A673 (cell line): ENCODE measurements around the gene ELOVL5. TPM values are rescaled to one million over a fixed set of nuclear protein-coding genes. Genes with fewer than 3 reads are reported as not detected.

Experiments used
- BruUV-seq: library from RNA; stranded (reverse); fragments of 400-500 nt; replicated peaks from 2 replicates; lab custom pipeline; 2021; lab: Mats Ljungman, UMichigan
- CTCF ChIA-PET: fragments of 300-600 bp; sonication (Branson Sonifier 250); formaldehyde crosslinking; loops from one replicate; lab custom pipeline; 2022; ENCODE audit warnings: antibody characterized with exemption; lab: Charles Lee
- POLR2A ChIA-PET: fragments of 300-600 bp; sonication (Branson Sonifier 250); formaldehyde crosslinking; loops from one replicate; lab custom pipeline; 2022; ENCODE audit warnings: antibody characterized with exemption; ENCODE audit not compliant: low non-redundant PET; lab: Charles Lee
- DNase-seq: peaks from one replicate; pipeline ENCODE4 v3.0.0-alpha.2; 2015; ENCODE audit warnings: low spot score
- H3K27ac ChIP-seq: fragments of 200-600 bp; sonication (generic); 2 replicates; pipeline ENCODE4 v1.5.1; 2016; ENCODE audit warnings: mixed run types, low read depth, mild to moderate bottlenecking, mixed read lengths, antibody characterized with exemption, low read length; ENCODE audit not compliant: poor library complexity, severe bottlenecking
- H3K27me3 ChIP-seq: fragments of 200-600 bp; sonication (generic); replicated peaks from 2 replicates; pipeline ENCODE4 v1.6.1; 2017; ENCODE audit warnings: mixed run types, low read depth, mild to moderate bottlenecking, mixed read lengths, antibody characterized with exemption, low read length; ENCODE audit not compliant: insufficient read depth, poor library complexity
- H3K36me3 ChIP-seq: fragments of 200-600 bp; sonication (generic); 2 replicates; pipeline ENCODE4 v1.6.1; 2016; ENCODE audit warnings: mixed run types, mild to moderate bottlenecking, mixed read lengths, antibody characterized with exemption, low read length; ENCODE audit not compliant: insufficient read depth, poor library complexity, severe bottlenecking
- H3K4me1 ChIP-seq: fragments of 200-600 bp; sonication (generic); 2 replicates; pipeline ENCODE4 v1.6.1; 2017; ENCODE audit warnings: mixed run types, mild to moderate bottlenecking, mixed read lengths, antibody characterized with exemption, low read length; ENCODE audit not compliant: insufficient read depth, poor library complexity, severe bottlenecking
- H3K4me3 ChIP-seq: fragments of 200-600 bp; sonication (generic); 2 replicates; pipeline ENCODE4 v1.5.1; 2016; ENCODE audit warnings: low read depth, mixed run types, mild to moderate bottlenecking, mixed read lengths, low read length; ENCODE audit not compliant: poor library complexity, severe bottlenecking
- H3K9me3 ChIP-seq: fragments of 200-600 bp; sonication (generic); 2 replicates; pipeline ENCODE4 v1.6.1; 2016; ENCODE audit warnings: mixed run types, low read depth, mild to moderate bottlenecking, mixed read lengths, antibody characterized with exemption, low read length; ENCODE audit not compliant: poor library complexity, severe bottlenecking
- EZH2 ChIP-seq: fragments of 200-600 bp; sonication (generic); IDR thresholded peaks from 2 replicates; pipeline ENCODE4 v1.6.1; 2017; ENCODE audit warnings: borderline replicate concordance, low read depth, mild to moderate bottlenecking, mixed read lengths, antibody characterized with exemption, low read length; ENCODE audit not compliant: poor library complexity, severe bottlenecking
- intact Hi-C: fragments of 100-400 bp; cut with micrococcal nuclease; formaldehyde crosslinking; loops from one replicate; pipeline ENCODE4 v1.10.0; 2022; ENCODE audit not compliant: unreplicated experiment
- total RNA-seq: library from RNA; stranded (reverse); gene quantifications from 2 replicates; pipeline ENCODE4 v1.2.3, GENCODE V29; 2021
- TF ChIP-seq, protein P1 (sequence below): fragments of 300-800, 200-600 bp; sonication (generic); conservative IDR thresholded peaks from 2 replicates; pipeline ENCODE4 v1.5.1; 2017; ENCODE audit warnings: low read depth, mild to moderate bottlenecking, antibody characterized with exemption, low read length, moderate library complexity, mixed read lengths

The ELOVL5 gene
- total RNA-seq, 1 experiment from 2014 or later = 98.5 TPM

DNA sequence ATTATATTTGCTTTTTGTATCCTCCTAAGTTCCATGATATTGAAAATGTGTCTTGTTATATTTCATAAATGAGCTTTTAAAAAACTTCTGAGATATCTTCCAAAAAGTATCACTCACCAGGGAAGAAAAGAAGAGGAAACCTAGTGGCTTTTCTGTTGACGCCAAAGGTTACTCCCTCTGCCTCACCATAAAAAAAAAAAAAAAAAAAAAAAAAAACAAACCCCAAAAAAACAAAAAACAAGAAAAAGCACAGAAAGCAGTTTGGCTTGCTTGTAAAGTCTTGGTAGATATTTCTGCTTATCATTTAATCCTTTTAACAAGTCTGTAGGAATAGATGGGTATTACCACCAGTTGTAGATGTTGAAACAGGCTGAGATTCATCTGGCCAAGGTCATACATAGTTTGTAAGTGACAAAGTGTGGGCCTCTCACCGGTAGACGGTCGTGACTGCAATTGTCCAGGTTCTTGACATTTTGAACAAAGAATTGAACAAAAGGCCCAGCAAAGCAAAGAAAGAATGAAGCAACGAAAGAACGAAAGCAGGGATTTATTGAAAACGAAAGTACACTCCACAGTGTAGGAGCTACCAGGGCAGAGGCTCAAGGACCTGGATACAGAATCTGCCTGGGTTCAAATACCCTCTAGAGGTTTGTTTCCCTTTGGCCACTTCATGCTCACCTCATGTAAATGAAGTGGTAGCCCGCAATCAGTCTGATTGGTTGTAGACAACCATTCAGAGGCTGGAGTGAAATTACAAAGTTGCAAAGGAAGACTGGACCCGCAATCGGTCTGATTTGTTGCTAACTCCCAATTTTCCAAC lies 11.6 kb upstream of the ELOVL5 start:
- H3K27ac ChIP-seq = peak overlapping the region; percentile 99
- intact Hi-C loops = no loop called here
- BruUV-seq = no TSS peak
- ChIA-PET POLR2A (no interaction called here), CTCF (interaction anchor here (0.5 kb wide), 1 partner anchor 34 kb away, joined by 5 read pairs; no protein-coding TSS in a partner anchor)
- H3K9me3 ChIP-seq = no peaks in the 10 kb centered on the region
- no peaks in the 10 kb centered on the region for H3K27me3 ChIP-seq
- TF ChIP-seq, protein P1, sequence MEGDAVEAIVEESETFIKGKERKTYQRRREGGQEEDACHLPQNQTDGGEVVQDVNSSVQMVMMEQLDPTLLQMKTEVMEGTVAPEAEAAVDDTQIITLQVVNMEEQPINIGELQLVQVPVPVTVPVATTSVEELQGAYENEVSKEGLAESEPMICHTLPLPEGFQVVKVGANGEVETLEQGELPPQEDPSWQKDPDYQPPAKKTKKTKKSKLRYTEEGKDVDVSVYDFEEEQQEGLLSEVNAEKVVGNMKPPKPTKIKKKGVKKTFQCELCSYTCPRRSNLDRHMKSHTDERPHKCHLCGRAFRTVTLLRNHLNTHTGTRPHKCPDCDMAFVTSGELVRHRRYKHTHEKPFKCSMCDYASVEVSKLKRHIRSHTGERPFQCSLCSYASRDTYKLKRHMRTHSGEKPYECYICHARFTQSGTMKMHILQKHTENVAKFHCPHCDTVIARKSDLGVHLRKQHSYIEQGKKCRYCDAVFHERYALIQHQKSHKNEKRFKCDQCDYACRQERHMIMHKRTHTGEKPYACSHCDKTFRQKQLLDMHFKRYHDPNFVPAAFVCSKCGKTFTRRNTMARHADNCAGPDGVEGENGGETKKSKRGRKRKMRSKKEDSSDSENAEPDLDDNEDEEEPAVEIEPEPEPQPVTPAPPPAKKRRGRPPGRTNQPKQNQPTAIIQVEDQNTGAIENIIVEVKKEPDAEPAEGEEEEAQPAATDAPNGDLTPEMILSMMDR = no peak
- no peak for TF ChIP-seq EZH2
- peak overlapping the region; percentile 52 for H3K4me3 ChIP-seq
- no peak for DNase-seq
- H3K4me1 ChIP-seq = peaks cover 17% of the 10 kb centered on the region
- H3K36me3 ChIP-seq = no peaks in the 10 kb centered on the region

DNA sequence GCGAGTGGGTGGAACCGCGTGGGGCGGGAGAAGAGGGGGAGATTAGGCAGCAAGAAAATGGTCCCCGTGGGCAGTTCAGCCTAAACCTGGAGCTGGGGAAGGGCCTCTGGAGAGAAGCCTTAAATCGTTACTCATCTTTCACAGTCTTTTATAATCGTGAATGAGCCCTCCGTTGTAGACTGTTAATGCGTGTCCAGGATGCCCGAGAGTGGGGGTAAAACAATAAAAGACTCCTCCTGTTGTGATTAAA lies 11.0 kb upstream of the ELOVL5 start:
- Histone ChIP-seq H3K9me3 (no peaks in the 10 kb centered on the region), H3K27ac (peak overlapping the region; percentile 99), H3K4me3 (peak overlapping the region; percentile 52), H3K27me3 (no peaks in the 10 kb centered on the region), H3K4me1 (peaks cover 17% of the 10 kb centered on the region), H3K36me3 (no peaks in the 10 kb centered on the region)
- TF ChIP-seq EZH2 = no peak
- TF ChIP-seq, protein P1 = no peak
- BruUV-seq = TSS peak; percentile 96
- ChIA-PET POLR2A (interaction anchor here (1.0 kb wide), 1 partner anchor 11 kb away, joined by 3 read pairs; the partner anchor contains the start of gene ELOVL5), CTCF (no interaction called here)
- no peak for DNase-seq
- intact Hi-C loops = no loop called here

DNA sequence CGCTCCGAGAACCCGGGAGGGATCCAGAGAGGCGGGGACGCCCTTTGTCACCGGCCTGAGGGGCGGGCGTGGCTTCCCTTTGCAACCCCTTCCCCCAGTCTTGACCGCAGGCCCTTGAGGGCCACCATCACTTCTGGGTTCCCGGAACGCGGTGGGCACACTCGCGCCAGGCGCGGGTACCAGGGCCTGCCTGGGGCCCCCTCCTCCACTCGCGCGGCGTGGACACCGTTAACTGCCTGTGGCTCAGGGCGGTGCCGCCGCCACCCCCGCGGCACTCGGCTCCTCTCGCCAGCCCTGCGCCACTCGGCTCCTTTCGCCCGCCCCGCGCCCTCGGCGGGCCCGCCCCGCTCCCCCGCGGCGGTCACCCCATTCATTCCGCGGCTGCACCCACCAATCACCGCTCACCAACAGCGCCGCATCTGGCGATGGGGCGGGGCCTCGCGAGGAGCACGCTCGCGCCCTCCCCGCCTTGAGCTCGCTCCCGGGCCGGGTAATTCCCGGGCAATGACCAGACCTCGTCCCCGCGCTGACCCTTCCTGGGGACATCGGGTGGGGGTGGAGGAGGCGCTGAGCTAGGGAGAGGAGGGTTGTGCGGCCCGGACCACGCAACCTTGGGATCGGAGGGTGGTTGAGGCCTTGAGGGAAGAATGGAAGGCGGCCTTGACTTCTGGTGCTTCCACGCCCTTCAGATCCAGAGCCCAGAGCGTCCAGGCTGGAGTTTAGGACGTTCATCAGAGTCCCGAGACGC lies 10.5 kb upstream of the ELOVL5 start:
- intact Hi-C loops = no loop called here

More for the DNA sequence above, 10.5 kb upstream of the ELOVL5 start:
- CTCF ChIA-PET = no interaction called here
- POLR2A ChIA-PET = interaction anchor here (0.6 to 1.0 kb wide), 2 partner anchors 11 to 621 kb away, joined by 3 read pairs; partner anchors contain the start of gene ELOVL5
- H3K9me3 ChIP-seq = no peaks in the 10 kb centered on the region
- H3K27me3 ChIP-seq = no peaks in the 10 kb centered on the region
- no TSS peak for BruUV-seq
- peaks cover 17% of the 10 kb centered on the region for H3K4me1 ChIP-seq
- no peaks in the 10 kb centered on the region for H3K36me3 ChIP-seq
- H3K4me3 ChIP-seq = peak overlapping the region; percentile 52
- peak overlapping the region; percentile 99 for H3K27ac ChIP-seq
- TF ChIP-seq, protein P1 = no peak
- no peak for TF ChIP-seq EZH2
- peak; percentile 95 for DNase-seq
